Measurements from ENCODE around the gene ADISSP.

DNA sequence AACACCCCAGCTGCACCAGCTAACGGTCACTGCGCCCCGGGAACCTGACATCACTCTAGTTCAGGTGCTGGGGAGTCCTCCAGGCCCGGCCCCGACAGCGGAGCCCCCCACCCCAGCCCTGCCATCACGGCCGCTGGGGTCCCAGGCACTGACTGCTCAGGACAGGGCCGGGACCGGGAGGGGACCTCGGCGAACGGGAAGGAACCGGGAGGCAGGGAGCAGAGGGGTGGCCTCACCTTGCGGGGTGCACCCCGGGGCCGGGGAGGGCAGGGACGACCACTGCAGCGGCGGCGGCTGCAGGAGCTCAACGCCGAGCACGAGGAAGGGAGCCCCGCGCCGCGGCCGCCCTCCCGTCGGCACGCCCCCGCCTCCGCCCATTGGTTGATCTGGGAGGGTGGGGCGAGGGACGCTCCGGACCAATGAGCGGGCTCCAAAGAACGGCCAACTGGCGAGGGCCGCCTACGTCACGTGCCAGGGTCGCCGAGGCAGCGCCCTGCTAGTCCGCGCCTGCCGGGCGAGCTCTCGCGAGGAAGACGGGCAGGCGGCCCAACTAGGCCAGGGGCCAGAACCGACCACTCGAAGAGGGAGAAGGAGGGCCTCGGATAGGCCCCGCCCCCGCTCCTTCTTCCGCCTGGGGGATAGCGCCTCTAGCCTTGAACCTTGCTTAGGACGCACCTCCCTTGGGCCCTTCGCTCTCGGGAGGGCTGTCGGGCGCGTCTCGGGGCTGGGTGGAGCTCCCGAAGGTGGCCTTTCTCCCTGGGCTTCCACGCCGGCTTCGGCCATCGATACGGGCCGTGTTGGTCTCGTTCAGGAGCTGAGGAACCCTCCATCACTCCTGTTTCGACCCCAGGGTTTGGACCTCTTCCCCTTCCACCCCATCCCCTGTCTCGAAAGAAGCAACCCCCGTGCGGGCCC, at the start of gene ADISSP:
- TF ChIP-seq, protein P1, sequence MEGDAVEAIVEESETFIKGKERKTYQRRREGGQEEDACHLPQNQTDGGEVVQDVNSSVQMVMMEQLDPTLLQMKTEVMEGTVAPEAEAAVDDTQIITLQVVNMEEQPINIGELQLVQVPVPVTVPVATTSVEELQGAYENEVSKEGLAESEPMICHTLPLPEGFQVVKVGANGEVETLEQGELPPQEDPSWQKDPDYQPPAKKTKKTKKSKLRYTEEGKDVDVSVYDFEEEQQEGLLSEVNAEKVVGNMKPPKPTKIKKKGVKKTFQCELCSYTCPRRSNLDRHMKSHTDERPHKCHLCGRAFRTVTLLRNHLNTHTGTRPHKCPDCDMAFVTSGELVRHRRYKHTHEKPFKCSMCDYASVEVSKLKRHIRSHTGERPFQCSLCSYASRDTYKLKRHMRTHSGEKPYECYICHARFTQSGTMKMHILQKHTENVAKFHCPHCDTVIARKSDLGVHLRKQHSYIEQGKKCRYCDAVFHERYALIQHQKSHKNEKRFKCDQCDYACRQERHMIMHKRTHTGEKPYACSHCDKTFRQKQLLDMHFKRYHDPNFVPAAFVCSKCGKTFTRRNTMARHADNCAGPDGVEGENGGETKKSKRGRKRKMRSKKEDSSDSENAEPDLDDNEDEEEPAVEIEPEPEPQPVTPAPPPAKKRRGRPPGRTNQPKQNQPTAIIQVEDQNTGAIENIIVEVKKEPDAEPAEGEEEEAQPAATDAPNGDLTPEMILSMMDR (IDR thresholded peaks at IDR 0.05; ENCODE audit: insufficient read depth, low read depth, low read length) = no peak
- TF ChIP-seq EZH2 (IDR thresholded peaks at IDR 0.05; ENCODE audit: insufficient read depth, low read length) = no peak
